HL-60 (cell line): ENCODE data around the gene GNG7.
"Not testable (repeated sequence)": the region's sequence is repeated elsewhere in the genome, so short reads cannot be mapped to it uniquely, and the experiment has no call there.

Source experiments
- DNase-seq, 2 experiments: peaks; one replicate each; pipeline ENCODE4 v3.0.0-alpha.2; 2010 to 2020; ENCODE audit warnings: low read depth in 1 of 2, low spot score in 1 of 2
- H3K27ac ChIP-seq: fragments of 250-450 bp; sonication (Bioruptor Pico); replicated peaks from 2 replicates; pipeline ENCODE4 v1.5.1; 2020; ENCODE audit warnings: mild to moderate bottlenecking, moderate library complexity
- H3K27me3 ChIP-seq: fragments of 250-450 bp; sonication (Bioruptor Pico); 2 replicates; pipeline ENCODE4 v1.5.1; 2021; ENCODE audit warnings: mild to moderate bottlenecking, moderate library complexity; ENCODE audit not compliant: insufficient read depth, poor library complexity, severe bottlenecking
- H3K4me3 ChIP-seq: replicated peaks from 2 replicates; pipeline ENCODE4 v1.5.1; 2011; ENCODE audit warnings: mild to moderate bottlenecking, control low read depth, low read length; ENCODE audit not compliant: insufficient read depth
- GABPA ChIP-seq: IDR thresholded peaks from 2 replicates; pipeline ENCODE4 v1.6.1; 2012; ENCODE audit warnings: low read depth
- POLR2AphosphoS5 ChIP-seq: IDR thresholded peaks from 2 replicates; pipeline ENCODE4 v1.6.1; 2012; ENCODE audit warnings: low read depth
- SPI1 ChIP-seq: IDR thresholded peaks from 2 replicates; pipeline ENCODE4 v1.6.1; 2012; ENCODE audit warnings: low read depth, mild to moderate bottlenecking, borderline replicate concordance
- TF ChIP-seq, protein P1 (sequence below): IDR thresholded peaks from one replicate; pipeline ENCODE4 v1.5.1; 2011; ENCODE audit warnings: low read length, control low read depth, inconsistent platforms; ENCODE audit not compliant: insufficient read depth
- TF ChIP-seq, protein P2 (sequence below): IDR thresholded peaks from 2 replicates; pipeline ENCODE4 v1.6.1; 2012; ENCODE audit warnings: low read depth; ENCODE audit not compliant: insufficient replicate concordance

Gene GNG7

GRCh38 chr19:2670217-2670616 lies 32.3 kb downstream of the GNG7 start:
- Histone ChIP-seq H3K27me3 (no peaks in the 10 kb centered on the region), H3K4me3 (no peak overlapping the region), H3K27ac (no peak overlapping the region)
- TF ChIP-seq POLR2AphosphoS5 (no peak), SPI1 (no peak), GABPA (no peak)
- TF ChIP-seq, protein P1, sequence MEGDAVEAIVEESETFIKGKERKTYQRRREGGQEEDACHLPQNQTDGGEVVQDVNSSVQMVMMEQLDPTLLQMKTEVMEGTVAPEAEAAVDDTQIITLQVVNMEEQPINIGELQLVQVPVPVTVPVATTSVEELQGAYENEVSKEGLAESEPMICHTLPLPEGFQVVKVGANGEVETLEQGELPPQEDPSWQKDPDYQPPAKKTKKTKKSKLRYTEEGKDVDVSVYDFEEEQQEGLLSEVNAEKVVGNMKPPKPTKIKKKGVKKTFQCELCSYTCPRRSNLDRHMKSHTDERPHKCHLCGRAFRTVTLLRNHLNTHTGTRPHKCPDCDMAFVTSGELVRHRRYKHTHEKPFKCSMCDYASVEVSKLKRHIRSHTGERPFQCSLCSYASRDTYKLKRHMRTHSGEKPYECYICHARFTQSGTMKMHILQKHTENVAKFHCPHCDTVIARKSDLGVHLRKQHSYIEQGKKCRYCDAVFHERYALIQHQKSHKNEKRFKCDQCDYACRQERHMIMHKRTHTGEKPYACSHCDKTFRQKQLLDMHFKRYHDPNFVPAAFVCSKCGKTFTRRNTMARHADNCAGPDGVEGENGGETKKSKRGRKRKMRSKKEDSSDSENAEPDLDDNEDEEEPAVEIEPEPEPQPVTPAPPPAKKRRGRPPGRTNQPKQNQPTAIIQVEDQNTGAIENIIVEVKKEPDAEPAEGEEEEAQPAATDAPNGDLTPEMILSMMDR: no peak
- TF ChIP-seq, protein P2, sequence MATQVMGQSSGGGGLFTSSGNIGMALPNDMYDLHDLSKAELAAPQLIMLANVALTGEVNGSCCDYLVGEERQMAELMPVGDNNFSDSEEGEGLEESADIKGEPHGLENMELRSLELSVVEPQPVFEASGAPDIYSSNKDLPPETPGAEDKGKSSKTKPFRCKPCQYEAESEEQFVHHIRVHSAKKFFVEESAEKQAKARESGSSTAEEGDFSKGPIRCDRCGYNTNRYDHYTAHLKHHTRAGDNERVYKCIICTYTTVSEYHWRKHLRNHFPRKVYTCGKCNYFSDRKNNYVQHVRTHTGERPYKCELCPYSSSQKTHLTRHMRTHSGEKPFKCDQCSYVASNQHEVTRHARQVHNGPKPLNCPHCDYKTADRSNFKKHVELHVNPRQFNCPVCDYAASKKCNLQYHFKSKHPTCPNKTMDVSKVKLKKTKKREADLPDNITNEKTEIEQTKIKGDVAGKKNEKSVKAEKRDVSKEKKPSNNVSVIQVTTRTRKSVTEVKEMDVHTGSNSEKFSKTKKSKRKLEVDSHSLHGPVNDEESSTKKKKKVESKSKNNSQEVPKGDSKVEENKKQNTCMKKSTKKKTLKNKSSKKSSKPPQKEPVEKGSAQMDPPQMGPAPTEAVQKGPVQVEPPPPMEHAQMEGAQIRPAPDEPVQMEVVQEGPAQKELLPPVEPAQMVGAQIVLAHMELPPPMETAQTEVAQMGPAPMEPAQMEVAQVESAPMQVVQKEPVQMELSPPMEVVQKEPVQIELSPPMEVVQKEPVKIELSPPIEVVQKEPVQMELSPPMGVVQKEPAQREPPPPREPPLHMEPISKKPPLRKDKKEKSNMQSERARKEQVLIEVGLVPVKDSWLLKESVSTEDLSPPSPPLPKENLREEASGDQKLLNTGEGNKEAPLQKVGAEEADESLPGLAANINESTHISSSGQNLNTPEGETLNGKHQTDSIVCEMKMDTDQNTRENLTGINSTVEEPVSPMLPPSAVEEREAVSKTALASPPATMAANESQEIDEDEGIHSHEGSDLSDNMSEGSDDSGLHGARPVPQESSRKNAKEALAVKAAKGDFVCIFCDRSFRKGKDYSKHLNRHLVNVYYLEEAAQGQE: no peak
- no peak for DNase-seq

- DNase-seq: no peak
- no peak overlapping the region for H3K4me3 ChIP-seq
- H3K27me3 ChIP-seq: no peaks in the 10 kb centered on the region
- H3K27ac ChIP-seq: no peak overlapping the region
- TF ChIP-seq SPI1: no peak
- TF ChIP-seq, protein P2: no peak
- no peak for TF ChIP-seq GABPA
- TF ChIP-seq, protein P1: no peak
- TF ChIP-seq POLR2AphosphoS5: no peak
Observed at GRCh38 chr19:2668175-2668763, 34.2 kb downstream of the GNG7 start.

- H3K27me3 ChIP-seq, H3K27ac ChIP-seq, DNase-seq, H3K4me3 ChIP-seq: not testable (repeated sequence)
Observed at GRCh38 chr19:2667349-2667748, 35.1 kb downstream of the GNG7 start.

DNA sequence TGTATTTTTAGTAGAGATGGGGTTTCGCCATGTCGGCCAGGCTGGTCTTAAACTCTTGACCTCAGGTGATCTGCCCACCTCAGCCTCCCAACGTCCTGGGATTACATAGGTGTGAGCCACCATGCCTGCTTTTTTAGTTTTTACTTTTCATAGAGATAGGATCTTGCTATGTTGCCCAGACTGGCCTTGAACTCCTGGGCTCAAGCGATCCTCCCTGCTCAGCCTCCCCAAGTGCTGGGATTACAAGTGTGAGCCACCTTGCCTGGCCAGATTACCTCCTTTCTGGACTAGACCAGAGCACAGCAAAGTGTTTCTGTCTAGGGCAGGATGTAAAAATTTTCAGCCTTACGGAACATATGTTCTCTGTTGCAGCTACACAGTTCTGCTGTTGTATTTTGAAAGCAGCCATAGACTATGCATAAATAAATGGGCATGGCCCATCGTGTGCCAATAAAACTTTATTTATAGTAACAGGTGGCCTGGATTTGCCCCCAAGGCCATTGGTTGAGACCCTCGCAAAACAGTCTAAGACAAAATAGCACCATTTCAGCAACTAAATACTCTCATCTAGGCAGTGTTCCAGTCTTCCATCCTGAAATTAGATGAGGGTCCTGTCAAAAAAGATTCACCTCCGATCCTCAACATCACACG lies 36.0 kb downstream of the GNG7 start:
- TF ChIP-seq POLR2AphosphoS5 (no peak), SPI1 (no peak)
- DNase-seq: no peak
- Histone ChIP-seq H3K27me3 (no peaks in the 10 kb centered on the region), H3K4me3 (no peak overlapping the region), H3K27ac (no peak overlapping the region)

DNA sequence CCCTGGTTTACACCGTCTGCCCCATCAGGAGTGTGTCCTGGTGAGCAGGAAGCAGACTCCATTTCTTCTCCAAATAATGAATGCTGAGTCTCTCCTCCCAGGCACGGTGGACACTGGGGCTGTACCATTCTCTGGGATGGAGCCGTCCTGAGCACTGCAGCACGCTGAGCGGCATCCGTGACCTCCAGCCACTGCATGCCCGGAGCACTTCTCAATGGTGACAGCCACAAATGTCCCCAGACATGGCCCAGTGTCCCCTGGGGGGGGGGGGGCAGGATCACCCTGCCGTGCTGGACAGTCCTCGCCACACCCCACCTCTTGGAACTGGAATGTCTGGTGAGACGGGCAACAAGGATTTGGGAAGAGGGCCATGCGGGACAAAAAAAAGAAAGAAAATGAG lies 37.4 kb downstream of the GNG7 start:
- Histone ChIP-seq H3K27ac (no peak overlapping the region), H3K4me3 (no peak overlapping the region), H3K27me3 (no peaks in the 10 kb centered on the region)
- TF ChIP-seq GABPA (no peak), SPI1 (no peak), POLR2AphosphoS5 (no peak)
- TF ChIP-seq, protein P2: no peak
- TF ChIP-seq, protein P1: no peak
- DNase-seq: no peak
